Epithelial cell of proximal tubule (primary cell): ENCODE results near the gene MAGEF1. TPM values are rescaled to one million over a fixed set of nuclear protein-coding genes. Genes with fewer than 3 reads are reported as not detected.

Source experiments
- DNase-seq: peaks from one replicate; pipeline ENCODE4 v3.0.0-alpha.2; 2011; ENCODE audit warnings: low read depth
- H3K4me3 ChIP-seq: 2 replicates; pipeline ENCODE4 v1.5.1; 2011; ENCODE audit warnings: low read depth, mild to moderate bottlenecking, low read length
- CTCF ChIP-seq: conservative IDR thresholded peaks from 2 replicates; pipeline ENCODE4 v1.5.1; 2012; ENCODE audit warnings: low read depth, mild to moderate bottlenecking, low read length
- total RNA-seq: library from RNA; depleted of rRNA; stranded (reverse); fragments of >200 nt; gene quantifications from 2 replicates; pipeline ENCODE4 v1.2.3, GENCODE V29; 2015

Gene MAGEF1
- total RNA-seq, 1 donor from 2014 or later = 27.5 TPM

DNA sequence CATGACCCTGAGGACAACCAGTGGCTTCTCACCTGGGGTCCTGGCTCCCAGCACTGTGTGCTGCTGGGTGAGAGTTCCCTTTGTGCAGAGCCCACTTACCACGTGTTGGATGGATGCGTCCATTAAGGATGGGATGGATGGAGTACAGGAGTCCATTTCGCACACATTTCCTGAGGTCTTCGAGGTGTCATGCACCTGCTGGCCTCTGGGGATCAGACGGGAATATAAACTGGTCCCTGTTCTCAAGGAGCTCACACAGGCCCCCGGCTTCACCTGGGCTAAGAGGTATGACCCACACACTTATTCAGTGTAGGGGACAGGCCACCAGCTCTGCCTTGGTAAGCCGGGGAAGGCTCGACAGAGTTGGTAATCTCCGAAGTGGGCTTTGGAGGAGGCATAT, 39.5 kb downstream of the MAGEF1 start:
- no peak overlapping the region for H3K4me3 ChIP-seq
- no peak for DNase-seq
- TF ChIP-seq CTCF = no peak

DNA sequence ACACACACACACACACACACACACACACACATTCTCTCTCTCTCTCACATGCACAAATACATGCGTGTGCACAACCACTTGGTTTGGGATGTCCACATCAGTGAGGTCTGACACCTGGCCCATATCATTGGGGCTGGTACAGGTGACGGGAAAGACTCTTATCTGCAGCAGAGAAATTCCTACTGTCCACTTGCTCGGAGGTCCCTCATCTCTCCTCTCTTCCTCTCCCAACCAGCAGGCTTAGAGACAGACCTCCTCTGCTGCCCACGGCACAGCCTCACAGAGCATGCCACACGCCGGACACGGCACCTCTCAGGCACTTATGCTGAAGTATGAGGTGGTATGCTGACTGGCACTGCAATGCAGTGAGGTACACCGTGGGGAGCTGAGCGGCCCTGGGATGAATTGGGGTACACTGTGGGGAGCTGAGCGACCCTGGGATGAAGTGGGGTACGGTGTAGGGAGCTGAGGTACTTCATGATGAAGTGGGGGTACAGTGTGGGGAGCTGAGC, 41.7 kb downstream of the MAGEF1 start:
- no peak for TF ChIP-seq CTCF
- H3K4me3 ChIP-seq = no peak overlapping the region
- DNase-seq = no peak

GRCh38 chr3:184669578-184669977, 42.3 kb downstream of the MAGEF1 start:
- DNase-seq = no peak
- no peak for TF ChIP-seq CTCF
- no peak overlapping the region for H3K4me3 ChIP-seq

DNA sequence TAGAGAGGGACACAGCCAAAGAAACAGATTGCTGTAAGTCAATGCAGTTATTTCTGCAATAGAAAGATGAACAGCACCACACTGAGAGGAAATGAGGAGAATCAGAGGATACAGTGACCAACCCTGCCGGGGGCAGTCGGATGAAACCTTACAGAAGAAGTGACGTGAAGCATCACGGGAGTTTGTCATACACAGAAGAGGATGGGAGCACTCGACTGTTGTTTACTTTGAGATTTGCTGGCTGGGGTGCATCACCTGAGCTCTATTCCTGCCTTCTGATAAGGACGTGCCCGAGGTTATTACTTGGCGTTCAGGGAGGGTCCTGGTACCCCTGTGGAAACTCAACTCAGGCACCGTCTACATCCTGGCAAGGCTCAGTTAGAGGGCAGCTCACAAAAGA, 45.4 kb downstream of the MAGEF1 start:
- no peak overlapping the region for H3K4me3 ChIP-seq
- no peak for TF ChIP-seq CTCF
- no peak for DNase-seq

- no peak for TF ChIP-seq CTCF
- DNase-seq = no peak
- H3K4me3 ChIP-seq = no peak overlapping the region
Observed at GRCh38 chr3:184665101-184665500, 46.8 kb downstream of the MAGEF1 start.

DNA sequence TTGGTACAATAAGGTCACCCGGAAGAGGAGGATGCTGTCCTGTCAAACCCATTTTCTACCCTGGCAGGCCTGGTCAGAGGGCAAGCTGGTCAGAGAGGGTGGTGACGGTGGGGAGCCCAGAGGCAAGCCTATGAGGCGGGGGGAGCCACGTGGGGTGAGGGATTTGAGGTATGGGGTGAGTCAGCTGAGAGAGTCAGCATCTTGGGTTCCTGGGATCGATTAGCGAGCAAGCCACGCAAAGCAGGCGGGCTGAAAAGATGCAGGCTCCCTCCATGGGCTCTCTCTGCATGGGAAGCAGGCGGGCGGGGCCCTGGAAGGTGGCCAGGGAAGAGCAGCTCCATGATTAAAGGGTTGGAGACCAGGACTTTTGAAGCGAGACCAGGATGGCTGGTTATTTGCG, 48.1 kb downstream of the MAGEF1 start:
- TF ChIP-seq CTCF = no peak
- no peak for DNase-seq
- H3K4me3 ChIP-seq = no peak overlapping the region

DNA sequence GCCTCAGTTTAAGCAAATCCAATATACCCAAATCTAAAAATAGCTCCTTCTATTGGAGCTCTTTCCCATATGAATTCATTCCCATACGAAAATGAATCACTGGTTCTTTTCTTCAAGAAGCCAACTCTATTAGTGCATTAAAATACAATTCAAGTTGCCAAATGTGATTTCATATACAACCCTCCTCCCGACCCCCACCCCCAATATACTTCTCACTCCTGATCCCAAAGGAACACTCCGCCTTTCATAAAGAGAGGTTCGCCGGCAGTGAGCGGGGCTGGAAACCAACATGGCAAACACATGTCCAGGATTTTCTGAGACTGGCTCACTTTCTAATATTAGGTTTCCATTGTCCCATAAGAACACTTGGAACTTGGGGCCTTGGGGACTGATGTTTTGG, 48.5 kb downstream of the MAGEF1 start:
- no peak overlapping the region for H3K4me3 ChIP-seq
- no peak for DNase-seq
- TF ChIP-seq CTCF = no peak
